GM12873 (cell line): Measurements from ENCODE around the gene GJD3.

Source experiments
- CTCF ChIP-seq: IDR thresholded peaks from 2 replicates; pipeline ENCODE4 v1.5.1; 2012; ENCODE audit warnings: low read depth, mild to moderate bottlenecking, moderate library complexity, low read length, control low read depth; ENCODE audit not compliant: insufficient read depth; ENCODE audit errors: missing control alignments

Gene GJD3

GRCh38 chr17:40327244-40327729 is 37.2 kb downstream of the GJD3 start:
- TF ChIP-seq CTCF, result no peak

- TF ChIP-seq CTCF, result no peak
Measured at GRCh38 chr17:40326832-40327199, 37.7 kb downstream of the GJD3 start.

- TF ChIP-seq CTCF, result no peak
Measured at GRCh38 chr17:40326014-40326831, 38.3 kb downstream of the GJD3 start.

GRCh38 chr17:40325156-40326013 is 39.2 kb downstream of the GJD3 start:
- TF ChIP-seq CTCF, result no peak

GRCh38 chr17:40323391-40324381 is 40.9 kb downstream of the GJD3 start:
- TF ChIP-seq CTCF, result no peak

GRCh38 chr17:40322358-40323315 is 41.9 kb downstream of the GJD3 start:
- no peak for TF ChIP-seq CTCF
